ENCODE measurements around the gene TERT.
"Not testable (repeated sequence)": the region's sequence is repeated elsewhere in the genome, so short reads cannot be mapped to it uniquely, and the experiment has no call there.

Gene TERT

GRCh38 chr5:1330146-1330846 lies 35.4 kb upstream of the TERT start:
- H3K4me3 ChIP-seq (ENCODE audit: low read depth, low read length) = no peak overlapping the region

GRCh38 chr5:1329111-1329579 lies 34.3 kb upstream of the TERT start:
- H3K4me3 ChIP-seq (ENCODE audit: low read depth, low read length) = no peak overlapping the region
- no peak for TF ChIP-seq CTCF (IDR thresholded peaks at IDR 0.05; ENCODE audit: control insufficient read depth, extremely low read depth, insufficient read depth)
- no peak for DNase-seq (ENCODE audit: low read depth)

More at GRCh38 chr5:1330146-1330846, 35.4 kb upstream of the TERT start:
- no peak for DNase-seq (ENCODE audit: low read depth)
- TF ChIP-seq CTCF (IDR thresholded peaks at IDR 0.05; ENCODE audit: control insufficient read depth, extremely low read depth, insufficient read depth) = no peak

- not testable (repeated sequence) for DNase-seq (ENCODE audit: low read depth)
Observed at GRCh38 chr5:1328237-1329110, 33.6 kb upstream of the TERT start.

GRCh38 chr5:1326901-1327756 lies 32.3 kb upstream of the TERT start:
- not testable (repeated sequence) for H3K4me3 ChIP-seq (ENCODE audit: low read depth, low read length); DNase-seq (ENCODE audit: low read depth)

More at GRCh38 chr5:1328237-1329110, 33.6 kb upstream of the TERT start:
- H3K4me3 ChIP-seq (ENCODE audit: low read depth, low read length) = not testable (repeated sequence)

- not testable (repeated sequence) for DNase-seq (ENCODE audit: low read depth); H3K4me3 ChIP-seq (ENCODE audit: low read depth, low read length)
Observed at GRCh38 chr5:1326532-1326875, 31.6 kb upstream of the TERT start.

GRCh38 chr5:1325870-1326531 lies 31.1 kb upstream of the TERT start:
- TF ChIP-seq CTCF (IDR thresholded peaks at IDR 0.05; ENCODE audit: control insufficient read depth, extremely low read depth, insufficient read depth) = no peak
- no peak overlapping the region for H3K4me3 ChIP-seq (ENCODE audit: low read depth, low read length)
- no peak for DNase-seq (ENCODE audit: low read depth)

- H3K4me3 ChIP-seq (ENCODE audit: low read depth, low read length) = no peak overlapping the region
- TF ChIP-seq CTCF (IDR thresholded peaks at IDR 0.05; ENCODE audit: control insufficient read depth, extremely low read depth, insufficient read depth) = no peak
- no peak for DNase-seq (ENCODE audit: low read depth)
Observed at GRCh38 chr5:1325191-1325741, 30.4 kb upstream of the TERT start.
